HCT116 (cell line): Measurements from ENCODE around the gene COL5A1. TPM values are rescaled to one million over a fixed set of nuclear protein-coding genes. Genes with fewer than 3 reads are reported as not detected.

Source experiments
- ATAC-seq: fragments of 200-7000 bp; cut with Tn5 transposase; 2 replicates; pipeline ENCODE4 v1.9.1; 2020; ENCODE audit warnings: mild to moderate bottlenecking, moderate library complexity
- BruUV-seq: library from RNA; stranded (reverse); fragments of 400-500 nt; replicated peaks from 2 replicates; lab custom pipeline; 2021; lab: Mats Ljungman, UMichigan
- CTCF ChIA-PET: fragments of 300-600 bp; sonication (Branson Sonifier 250); formaldehyde crosslinking; loops from one replicate; lab custom pipeline; 2021; ENCODE audit warnings: antibody characterized with exemption; lab: Charles Lee
- POLR2A ChIA-PET: fragments of 300-600, 350-600 bp; sonication (Branson Sonifier 250); formaldehyde crosslinking; loops from one replicate; lab custom pipeline; 2021; ENCODE audit warnings: antibody characterized with exemption; lab: Charles Lee
- RAD21 ChIA-PET, 2 experiments: fragments of 300-600 bp; sonication (Branson Sonifier 250); formaldehyde crosslinking; loops; one replicate each; lab custom pipeline; 2023; ENCODE audit warnings: low total read pairs in 2 of 2; ENCODE audit not compliant: uncharacterized antibody in 2 of 2, unreplicated experiment in 2 of 2, low non-redundant PET in 1 of 2; lab: Charles Lee
- DNase-seq: peaks from one replicate; pipeline ENCODE4 v3.0.0-alpha.2; 2010; ENCODE audit warnings: low read depth, low spot score
- H2AFZ ChIP-seq: fragments of 200-600 bp; shearing (Covaris generic), sonication (generic); 2 replicates; pipeline ENCODE4 v1.6.1; 2017; ENCODE audit warnings: low read depth, mixed run types, mixed read lengths, antibody characterized with exemption, low read length; ENCODE audit not compliant: poor library complexity, severe bottlenecking
- H3K27ac ChIP-seq: 2 replicates; pipeline ENCODE4 v1.5.1; 2012; ENCODE audit warnings: low read depth, low read length
- H3K27me3 ChIP-seq: fragments of 200-600 bp; sonication (generic); 2 replicates; pipeline ENCODE4 v1.6.1; 2016; ENCODE audit warnings: mixed run types, low read length, mixed read lengths; ENCODE audit not compliant: insufficient read depth
- H3K36me3 ChIP-seq, 2 experiments: fragments of 200-500 bp in 1 of 2; fragments of 200-600 bp in 1 of 2; sonication (Bioruptor generic) in 1 of 2; sonication (generic) in 1 of 2; 2 replicates each; pipeline versions ENCODE4 v1.5.1 to v1.6.1; 2014 to 2016; ENCODE audit warnings: low read length in 2 of 2, inconsistent platforms in 1 of 2, mixed read lengths in 1 of 2, mixed run types in 1 of 2; ENCODE audit not compliant: insufficient read depth in 2 of 2, control insufficient read depth in 1 of 2
- H3K4me1 ChIP-seq, 2 experiments: fragments of 200-600 bp in 1 of 2; sonication (generic) in 1 of 2; 2 replicates each; pipeline versions ENCODE4 v1.5.1 to v1.6.1; 2012 to 2017; ENCODE audit warnings: low read length in 2 of 2, inconsistent platforms in 1 of 2, mild to moderate bottlenecking in 1 of 2, mixed read lengths in 1 of 2, mixed run types in 1 of 2, moderate library complexity in 1 of 2; ENCODE audit not compliant: insufficient read depth in 2 of 2, control insufficient read depth in 1 of 2
- H3K4me2 ChIP-seq: fragments of 200-600 bp; sonication (generic); 2 replicates; pipeline ENCODE4 v1.6.1; 2017; ENCODE audit warnings: mixed run types, low read length, mixed read lengths
- H3K4me3 ChIP-seq, 2 experiments: fragments of 200-600 bp in 1 of 2; sonication (generic) in 1 of 2; replicated peaks in 1 of 2; 2 replicates each; pipeline ENCODE4 v1.5.1; 2011 to 2016; ENCODE audit warnings: low read length in 2 of 2, control low read depth in 1 of 2, low read depth in 1 of 2, mild to moderate bottlenecking in 1 of 2, mixed read lengths in 1 of 2, mixed run types in 1 of 2
- H3K79me2 ChIP-seq: fragments of 200-600 bp; sonication (generic); 2 replicates; pipeline ENCODE4 v1.6.1; 2017; ENCODE audit warnings: mild to moderate bottlenecking, mixed run types, low read length, moderate library complexity, mixed read lengths; ENCODE audit not compliant: insufficient read depth
- H3K9ac ChIP-seq: fragments of 200-600 bp; sonication (generic); 2 replicates; pipeline ENCODE4 v1.6.1; 2016; ENCODE audit warnings: low read length, mixed read lengths
- H3K9me2 ChIP-seq: fragments of 200-600 bp; sonication (generic), shearing (Covaris generic); 2 replicates; pipeline ENCODE4 v1.6.1; 2017; ENCODE audit warnings: mixed run types, mild to moderate bottlenecking, moderate library complexity; ENCODE audit not compliant: insufficient read depth
- H3K9me3 ChIP-seq, 2 experiments: fragments of 200-500 bp in 1 of 2; fragments of 200-600 bp in 1 of 2; sonication (Bioruptor generic) in 1 of 2; sonication (generic) in 1 of 2; 2 replicates each; pipeline ENCODE4 v1.6.1; 2014 to 2017; ENCODE audit warnings: low read length in 2 of 2, mixed read lengths in 2 of 2, inconsistent platforms in 1 of 2, low read depth in 1 of 2, mild to moderate bottlenecking in 1 of 2, mixed run types in 1 of 2, moderate library complexity in 1 of 2; ENCODE audit not compliant: control insufficient read depth in 1 of 2, insufficient read depth in 1 of 2
- H4K20me1 ChIP-seq: fragments of 200-600 bp; sonication (generic), shearing (Covaris generic); 2 replicates; pipeline ENCODE4 v1.6.1; 2017; ENCODE audit warnings: mixed run types, mild to moderate bottlenecking, moderate library complexity; ENCODE audit not compliant: insufficient read depth
- CBX3 ChIP-seq: IDR thresholded peaks from 2 replicates; pipeline ENCODE4 v1.6.1; 2012; ENCODE audit warnings: low read depth
- CTCF ChIP-seq, 3 experiments: fragments of 200-600 bp in 1 of 3; sonication (generic) in 1 of 3; IDR thresholded peaks in 2 of 3; conservative IDR thresholded peaks in 1 of 3; 2 replicates each; pipeline ENCODE4 v1.5.1; 2012 to 2017; ENCODE audit warnings: low read depth in 2 of 3, low read length in 2 of 3, antibody characterized with exemption in 1 of 3, borderline replicate concordance in 1 of 3, control low read depth in 1 of 3, mild to moderate bottlenecking in 1 of 3, mixed read lengths in 1 of 3, mixed run types in 1 of 3, moderate library complexity in 1 of 3; ENCODE audit not compliant: insufficient read depth in 1 of 3
- EGR1 ChIP-seq: IDR thresholded peaks from 2 replicates; pipeline ENCODE4 v1.6.1; 2012; ENCODE audit warnings: low read depth
- ELF1 ChIP-seq: IDR thresholded peaks from 2 replicates; pipeline ENCODE4 v1.6.1; 2012; ENCODE audit warnings: low read depth, borderline replicate concordance
- FOSL1 ChIP-seq: IDR thresholded peaks from 2 replicates; pipeline ENCODE4 v1.6.1; 2012; ENCODE audit warnings: low read depth
- JUND ChIP-seq: IDR thresholded peaks from 2 replicates; pipeline ENCODE4 v1.6.1; 2012
- MAX ChIP-seq: IDR thresholded peaks from 2 replicates; pipeline ENCODE4 v1.6.1; 2012
- POLR2A ChIP-seq: IDR thresholded peaks from 2 replicates; pipeline ENCODE4 v1.7.0; 2011; ENCODE audit warnings: borderline replicate concordance; ENCODE audit not compliant: insufficient read depth, insufficient read length; ENCODE audit errors: extremely low read depth
- RAD21 ChIP-seq: IDR thresholded peaks from 2 replicates; pipeline ENCODE4 v1.6.1; 2012; ENCODE audit warnings: low read depth, mild to moderate bottlenecking
- REST ChIP-seq: IDR thresholded peaks from 2 replicates; pipeline ENCODE4 v1.6.1; 2012; ENCODE audit warnings: low read depth
- SRF ChIP-seq: IDR thresholded peaks from 2 replicates; pipeline ENCODE4 v1.6.1; 2012; ENCODE audit warnings: low read depth
- TCF7L2 ChIP-seq: IDR thresholded peaks from 2 replicates; pipeline ENCODE4 v1.7.0; 2011; ENCODE audit warnings: borderline replicate concordance, inconsistent platforms; ENCODE audit not compliant: insufficient read depth, insufficient read length; ENCODE audit errors: extremely low read depth
- YY1 ChIP-seq: IDR thresholded peaks from 2 replicates; pipeline ENCODE4 v1.6.1; 2011; ENCODE audit warnings: low read length, low read depth, moderate library complexity, mild to moderate bottlenecking; ENCODE audit not compliant: insufficient replicate concordance; ENCODE audit errors: extremely low read depth
- ZBTB33 ChIP-seq: IDR thresholded peaks from 2 replicates; pipeline ENCODE4 v1.6.1; 2011; ENCODE audit warnings: mild to moderate bottlenecking, low read length, moderate library complexity; ENCODE audit not compliant: insufficient replicate concordance; ENCODE audit errors: extremely low read depth
- ZNF274 ChIP-seq: fragments of 200-500 bp; sonication (Bioruptor generic); IDR thresholded peaks from 2 replicates; pipeline ENCODE4 v1.6.1; 2014; ENCODE audit warnings: mild to moderate bottlenecking, low read depth, low read length, inconsistent platforms
- intact Hi-C: fragments of 100-400 bp; cut with micrococcal nuclease; formaldehyde crosslinking; loops from 2 replicates; pipeline ENCODE4 v1.10.0; 2022
- total RNA-seq: library from RNA; stranded (reverse); gene quantifications from one replicate; pipeline ENCODE4 v1.2.1, GENCODE V29; 2021; ENCODE audit not compliant: unreplicated experiment

COL5A1 gene
- total RNA-seq, 1 experiment from 2014 or later = 0.30 TPM

GRCh38 chr9:134744385-134745295 is 103.0 kb downstream of the COL5A1 start:
- Histone ChIP-seq H3K9me3 (peaks cover 5 to 6% of the 10 kb centered on the region in 2 experiments; a peak in 2 of 4 replicates), H3K27me3 (no peaks in the 10 kb centered on the region), H3K9me2 (no peaks in the 10 kb centered on the region), H2AFZ (no peak overlapping the region), H3K4me3 (no peak overlapping the region), H3K4me1 (no peaks in the 10 kb centered on the region), H3K4me2 (no peak overlapping the region), H3K36me3 (no peaks in the 10 kb centered on the region), H3K9ac (no peak overlapping the region), H3K27ac (no peak overlapping the region), H4K20me1 (no peaks in the 10 kb centered on the region), H3K79me2 (no peaks in the 10 kb centered on the region)
- CTCF ChIA-PET = no interaction called here
- POLR2A ChIA-PET = no interaction called here
- DNase-seq = no peak
- intact Hi-C loops = no loop called here
- no peak for ATAC-seq
- RAD21 ChIA-PET = no interaction called here
- no TSS peak for BruUV-seq
- TF ChIP-seq EGR1 = no peak
- TF ChIP-seq MAX = no peak
- TF ChIP-seq SRF = no peak
- TF ChIP-seq REST = no peak
- TF ChIP-seq FOSL1 = no peak
- no peak for TF ChIP-seq ELF1
- TF ChIP-seq ZBTB33 = no peak
- TF ChIP-seq TCF7L2 = no peak
- no peak for TF ChIP-seq ZNF274
- no peak for TF ChIP-seq YY1
- no peak for TF ChIP-seq JUND
- TF ChIP-seq CTCF (IDR thresholded peaks at IDR 0.05 in 2 of 3, conservative IDR thresholded peaks at IDR 0.05 in 1 of 3; ENCODE audit: borderline replicate concordance in 1 of 3, insufficient read depth in 1 of 3, low read depth in 2 of 3, low read length in 2 of 3) = no peak
- no peak for TF ChIP-seq RAD21
- TF ChIP-seq CBX3 = no peak
- TF ChIP-seq POLR2A = no peak
- TF ChIP-seq, all 23 proteins: peak for 0
